Coronary artery (tissue), 2 donors: Measurements from ENCODE around the gene JMJD7.

Experiments
- DNase-seq: peaks from one replicate; pipeline ENCODE4 v3.0.0-alpha.2; 2017; ENCODE audit warnings: low spot score
- H3K27ac ChIP-seq, 2 donors: fragments of 200-600 bp; sonication (generic); one replicate each; pipeline ENCODE4 v1.5.1; 2016 to 2019
- H3K4me3 ChIP-seq: fragments of 200-600 bp; sonication (generic); 2 replicates; pipeline ENCODE4 v1.5.1; 2016; ENCODE audit warnings: mild to moderate bottlenecking, moderate library complexity
- CTCF ChIP-seq: fragments of 200-600 bp; sonication (generic); IDR thresholded peaks from one replicate; pipeline ENCODE4 v1.5.1; 2019; ENCODE audit warnings: antibody characterized with exemption

Gene JMJD7

GRCh38 chr15:41855261-41855961, 27.5 kb downstream of the JMJD7 start:
- H3K4me3 ChIP-seq = no peak overlapping the region
- DNase-seq = no peak
- no peak overlapping the region for H3K27ac ChIP-seq
- TF ChIP-seq CTCF = no peak

- DNase-seq = no peak
- TF ChIP-seq CTCF = no peak
- no peak overlapping the region for H3K4me3 ChIP-seq
- no peak overlapping the region for H3K27ac ChIP-seq
These were observed 28.4 kb downstream of the JMJD7 start for GRCh38 chr15:41856262-41856661.

- H3K4me3 ChIP-seq = no peak overlapping the region
- no peak for DNase-seq
- no peak overlapping the region for H3K27ac ChIP-seq
- TF ChIP-seq CTCF = no peak
These were observed 28.8 kb downstream of the JMJD7 start for GRCh38 chr15:41856716-41857115.

- DNase-seq = no peak
- no peak overlapping the region for H3K27ac ChIP-seq
- no peak overlapping the region for H3K4me3 ChIP-seq
- no peak for TF ChIP-seq CTCF
These were observed 29.4 kb downstream of the JMJD7 start for GRCh38 chr15:41857316-41857715.

- TF ChIP-seq CTCF = no peak
- H3K4me3 ChIP-seq = no peak overlapping the region
- no peak overlapping the region for H3K27ac ChIP-seq
- no peak for DNase-seq
These were observed 30.9 kb downstream of the JMJD7 start for GRCh38 chr15:41858756-41859155.

- no peak for TF ChIP-seq CTCF
- Histone ChIP-seq H3K4me3 (no peak overlapping the region), H3K27ac (no peak overlapping the region)
- no peak for DNase-seq
These were observed 32.3 kb downstream of the JMJD7 start for GRCh38 chr15:41860049-41860828.
